Choroid plexus epithelial cell (primary cell): ENCODE results near the gene CACNA2D3.

Experiments
- DNase-seq: peaks from one replicate; pipeline ENCODE4 v3.0.0-alpha.2; 2010; ENCODE audit warnings: low read depth
- H3K4me3 ChIP-seq: 2 replicates; pipeline ENCODE4 v1.5.1; 2011; ENCODE audit warnings: low read depth, mild to moderate bottlenecking, control low read depth, low read length, moderate library complexity
- CTCF ChIP-seq: conservative IDR thresholded peaks from 2 replicates; pipeline ENCODE4 v1.5.1; 2011; ENCODE audit warnings: low read depth, mild to moderate bottlenecking, control low read depth, inconsistent platforms, low read length, moderate library complexity

CACNA2D3 gene

DNA sequence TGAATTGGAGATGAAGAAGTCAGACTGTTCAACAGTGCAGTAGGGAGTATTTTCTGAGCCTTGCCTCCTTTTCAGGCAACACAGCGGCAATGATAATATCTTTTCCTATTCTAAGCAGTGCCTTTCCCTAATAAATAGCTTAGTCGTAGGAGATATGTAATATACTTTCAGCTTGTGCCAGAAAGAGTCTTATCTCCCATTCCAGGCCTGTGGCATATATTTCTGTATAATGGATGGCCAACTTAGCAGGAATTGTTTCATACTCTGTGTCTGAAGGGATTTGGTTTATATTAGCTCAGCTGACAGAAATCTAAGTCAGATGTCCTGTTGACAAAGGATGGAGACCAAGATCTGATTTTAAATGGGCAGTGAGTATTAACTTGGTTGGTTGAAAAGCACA, 397.1 kb downstream of the CACNA2D3 start:
- DNase-seq = no peak
- H3K4me3 ChIP-seq = no peak overlapping the region
- TF ChIP-seq CTCF = no peak

DNA sequence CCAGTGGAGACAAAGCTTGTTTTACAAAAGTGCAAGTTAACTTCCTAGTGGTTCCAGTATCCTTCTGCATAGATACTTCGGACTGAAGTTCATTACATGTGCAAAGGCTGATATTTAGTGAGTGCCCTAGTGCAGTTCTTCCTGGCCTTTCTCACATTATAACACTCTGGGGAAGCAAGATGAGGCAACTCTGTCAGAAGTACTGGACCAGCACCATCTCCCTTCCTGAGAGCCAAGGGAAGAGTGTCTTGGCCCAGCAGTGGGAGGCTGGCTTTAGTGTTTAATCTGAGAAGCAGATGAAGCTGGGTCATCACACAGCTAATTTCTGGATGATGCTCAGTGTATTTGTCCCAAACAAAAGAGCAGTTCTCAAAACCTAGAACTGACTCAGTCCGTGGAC, 397.7 kb downstream of the CACNA2D3 start:
- H3K4me3 ChIP-seq = no peak overlapping the region
- no peak for TF ChIP-seq CTCF
- DNase-seq = no peak

DNA sequence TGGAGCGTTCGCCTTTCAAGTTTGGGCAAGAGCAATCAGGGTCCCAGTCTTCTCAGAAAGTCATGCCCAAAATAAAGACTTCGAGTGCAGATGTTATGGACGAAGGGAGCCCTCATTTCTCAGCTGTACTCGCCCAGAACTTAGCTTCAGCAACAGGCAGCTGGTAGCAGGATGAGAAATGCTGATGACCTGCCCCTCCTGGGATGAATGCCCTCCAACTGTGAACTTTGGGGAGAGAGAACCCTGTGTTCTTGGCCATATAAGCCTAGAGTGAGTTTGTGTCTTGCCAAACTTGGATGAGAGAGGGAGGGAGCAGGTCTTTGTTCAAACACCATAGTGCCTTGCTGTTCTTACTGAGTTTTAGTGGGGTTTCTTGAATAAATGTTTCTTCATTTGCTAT, 405.2 kb downstream of the CACNA2D3 start:
- H3K4me3 ChIP-seq = no peak overlapping the region
- no peak for TF ChIP-seq CTCF
- no peak for DNase-seq

- H3K4me3 ChIP-seq = no peak overlapping the region
- TF ChIP-seq CTCF = no peak
- no peak for DNase-seq
Measured at GRCh38 chr3:54527953-54528352, 405.6 kb downstream of the CACNA2D3 start.

- no peak for DNase-seq
- H3K4me3 ChIP-seq = no peak overlapping the region
- TF ChIP-seq CTCF = no peak
Measured at GRCh38 chr3:54528668-54529067, 406.3 kb downstream of the CACNA2D3 start.

DNA sequence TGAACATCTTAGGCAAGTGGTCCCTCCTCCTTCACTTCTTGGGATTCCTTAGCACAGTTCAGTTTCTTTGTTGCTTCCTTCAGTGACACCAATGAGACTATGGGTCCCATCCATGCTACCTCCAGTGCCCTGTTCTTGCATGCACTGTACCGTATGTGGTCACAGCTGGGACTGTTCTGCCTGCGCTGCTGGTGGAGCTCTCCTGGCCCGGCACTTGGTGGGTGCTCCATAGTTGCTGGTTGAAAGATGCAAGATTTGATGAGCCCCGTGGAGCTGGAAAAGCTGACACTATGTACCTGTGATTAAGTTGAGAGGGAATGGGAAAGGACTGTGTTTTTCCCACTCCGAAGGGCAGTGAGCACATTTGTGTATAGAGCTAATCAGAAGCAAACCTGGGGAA, 407.7 kb downstream of the CACNA2D3 start:
- no peak for TF ChIP-seq CTCF
- no peak for DNase-seq
- no peak overlapping the region for H3K4me3 ChIP-seq

- TF ChIP-seq CTCF = no peak
Measured at GRCh38 chr3:54530944-54531343, 408.6 kb downstream of the CACNA2D3 start.

More at GRCh38 chr3:54530944-54531343, 408.6 kb downstream of the CACNA2D3 start:
- H3K4me3 ChIP-seq = no peak overlapping the region
- DNase-seq = no peak
